ENCODE results near the gene GPS1. TPM values are rescaled to one million over a fixed set of nuclear protein-coding genes. Genes with fewer than 3 reads are reported as not detected.

Gene GPS1
- total and polyA plus RNA-seq, 2 donors from 2014 or later: 99.3 to 149 TPM

GRCh38 chr17:82079001-82079677 is 27.4 kb downstream of the GPS1 start:
- H3K9me3 ChIP-seq (ENCODE audit: control insufficient read depth in 2 of 3, insufficient read depth in 1 of 3, low read length in 3 of 3): no peaks in the 10 kb centered on the region
- intact Hi-C loops (cut with DNase I): no loop called here
- DNase-seq (no peak), FAIRE-seq (no peak)
- peaks cover 0 to 8% (median 2%) of the 10 kb centered on the region in 3 donors for H3K36me3 ChIP-seq (ENCODE audit: control insufficient read depth in 2 of 3, insufficient read depth in 3 of 3, low read length in 3 of 3)
- H3K4me1 ChIP-seq (ENCODE audit: control insufficient read depth in 2 of 3, insufficient read depth in 2 of 3, low read depth in 1 of 3, low read length in 3 of 3): no peaks in the 10 kb centered on the region
- no peaks in the 10 kb centered on the region for H3K27me3 ChIP-seq (ENCODE audit: control insufficient read depth, insufficient read depth, low read length)
- TF ChIP-seq, protein P1, sequence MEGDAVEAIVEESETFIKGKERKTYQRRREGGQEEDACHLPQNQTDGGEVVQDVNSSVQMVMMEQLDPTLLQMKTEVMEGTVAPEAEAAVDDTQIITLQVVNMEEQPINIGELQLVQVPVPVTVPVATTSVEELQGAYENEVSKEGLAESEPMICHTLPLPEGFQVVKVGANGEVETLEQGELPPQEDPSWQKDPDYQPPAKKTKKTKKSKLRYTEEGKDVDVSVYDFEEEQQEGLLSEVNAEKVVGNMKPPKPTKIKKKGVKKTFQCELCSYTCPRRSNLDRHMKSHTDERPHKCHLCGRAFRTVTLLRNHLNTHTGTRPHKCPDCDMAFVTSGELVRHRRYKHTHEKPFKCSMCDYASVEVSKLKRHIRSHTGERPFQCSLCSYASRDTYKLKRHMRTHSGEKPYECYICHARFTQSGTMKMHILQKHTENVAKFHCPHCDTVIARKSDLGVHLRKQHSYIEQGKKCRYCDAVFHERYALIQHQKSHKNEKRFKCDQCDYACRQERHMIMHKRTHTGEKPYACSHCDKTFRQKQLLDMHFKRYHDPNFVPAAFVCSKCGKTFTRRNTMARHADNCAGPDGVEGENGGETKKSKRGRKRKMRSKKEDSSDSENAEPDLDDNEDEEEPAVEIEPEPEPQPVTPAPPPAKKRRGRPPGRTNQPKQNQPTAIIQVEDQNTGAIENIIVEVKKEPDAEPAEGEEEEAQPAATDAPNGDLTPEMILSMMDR (IDR thresholded peaks at IDR 0.05; ENCODE audit: borderline replicate concordance, extremely low read depth, insufficient read depth): no peak
- H3K27ac ChIP-seq (ENCODE audit: low read depth in 2 of 2, low read length in 2 of 2): no peak overlapping the region
- no peak overlapping the region for H3K4me3 ChIP-seq (ENCODE audit: low read length in 3 of 3)
- no peak overlapping the region for H3K9ac ChIP-seq (ENCODE audit: low read length in 3 of 3)

- Histone ChIP-seq H3K9me3 (ENCODE audit: control insufficient read depth in 2 of 3, insufficient read depth in 1 of 3, low read length in 3 of 3) (no peaks in the 10 kb centered on the region), H3K4me1 (ENCODE audit: control insufficient read depth in 2 of 3, insufficient read depth in 2 of 3, low read depth in 1 of 3, low read length in 3 of 3) (no peaks in the 10 kb centered on the region), H3K36me3 (ENCODE audit: control insufficient read depth in 2 of 3, insufficient read depth in 3 of 3, low read length in 3 of 3) (peaks cover 0 to 11% (median 2%) of the 10 kb centered on the region in 3 donors), H3K27me3 (ENCODE audit: control insufficient read depth, insufficient read depth, low read length) (no peaks in the 10 kb centered on the region), H3K27ac (ENCODE audit: low read depth in 2 of 2, low read length in 2 of 2) (no peak overlapping the region), H3K4me3 (ENCODE audit: low read length in 3 of 3) (no peak overlapping the region), H3K9ac (ENCODE audit: low read length in 3 of 3) (no peak overlapping the region)
- no peak for FAIRE-seq
- DNase-seq: no peak
- intact Hi-C loops (cut with DNase I): no loop called here
- TF ChIP-seq, protein P1 (IDR thresholded peaks at IDR 0.05; ENCODE audit: borderline replicate concordance, extremely low read depth, insufficient read depth): no peak
Observed at GRCh38 chr17:82080048-82080788, 28.5 kb downstream of the GPS1 start.

- intact Hi-C loops (cut with DNase I): no loop called here
- Histone ChIP-seq H3K36me3 (ENCODE audit: control insufficient read depth in 2 of 3, insufficient read depth in 3 of 3, low read length in 3 of 3) (peaks cover 0 to 11% (median 2%) of the 10 kb centered on the region in 3 donors), H3K4me1 (ENCODE audit: control insufficient read depth in 2 of 3, insufficient read depth in 2 of 3, low read depth in 1 of 3, low read length in 3 of 3) (no peaks in the 10 kb centered on the region), H3K9me3 (ENCODE audit: control insufficient read depth in 2 of 3, insufficient read depth in 1 of 3, low read length in 3 of 3) (no peaks in the 10 kb centered on the region), H3K4me3 (ENCODE audit: low read length in 3 of 3) (no peak overlapping the region), H3K27me3 (ENCODE audit: control insufficient read depth, insufficient read depth, low read length) (no peaks in the 10 kb centered on the region), H3K9ac (ENCODE audit: low read length in 3 of 3) (no peak overlapping the region), H3K27ac (ENCODE audit: low read depth in 2 of 2, low read length in 2 of 2) (no peak overlapping the region)
- FAIRE-seq: no peak
- TF ChIP-seq, protein P1 (IDR thresholded peaks at IDR 0.05; ENCODE audit: borderline replicate concordance, extremely low read depth, insufficient read depth): no peak
- DNase-seq: no peak
Observed at GRCh38 chr17:82080789-82081464, 29.2 kb downstream of the GPS1 start.

All from kidney (tissue), 14 donors.